Colonic mucosa (tissue), 4 donors: ENCODE data around the gene ANKH. TPM values are rescaled to one million over a fixed set of nuclear protein-coding genes. Genes with fewer than 3 reads are reported as not detected.

Experiments
- DNase-seq: peaks from one replicate; pipeline ENCODE4 v3.0.0-alpha.2; 2020
- H3K27ac ChIP-seq: fragments of 200-600 bp; one replicate; pipeline ENCODE4 v1.8.0; 2021
- H3K27me3 ChIP-seq: fragments of 200-600 bp; one replicate; pipeline ENCODE4 v1.8.0; 2021
- H3K36me3 ChIP-seq: fragments of 200-600 bp; one replicate; pipeline ENCODE4 v1.8.0; 2021
- H3K4me1 ChIP-seq: fragments of 200-600 bp; one replicate; pipeline ENCODE4 v1.8.0; 2021; ENCODE audit warnings: mild to moderate bottlenecking
- H3K4me3 ChIP-seq: fragments of 200-600 bp; one replicate; pipeline ENCODE4 v1.8.0; 2021
- H3K9ac ChIP-seq, 2 donors: one replicate each; pipeline ENCODE4 v1.7.0; 2013; ENCODE audit warnings: control low read depth in 2 of 2, low read depth in 2 of 2, low read length in 2 of 2
- H3K9me3 ChIP-seq: fragments of 200-600 bp; one replicate; pipeline ENCODE4 v1.8.0; 2021
- intact Hi-C: fragments of 100-400 bp; cut with DNase I; formaldehyde crosslinking; loops from one replicate; pipeline ENCODE4 v1.14.1; 2022
- total RNA-seq, 2 donors: library from RNA; stranded (reverse); fragmentation: NEBNext Ultra II Directional in 1 of 2; extraction: Animal tissue kit (Norgen Biotek cat#: 25700) in 1 of 2; gene quantifications; one replicate each; pipeline ENCODE4 v1.2.1, GENCODE V29; 2021
- TF ChIP-seq, protein P1 (sequence below): fragments of 200-600 bp; IDR thresholded peaks from one replicate; pipeline ENCODE4 v1.8.0; 2022; ENCODE audit warnings: antibody characterized with exemption, mild to moderate bottlenecking
- donor health status: healthy.
- donor health status: DM: no; HTN: no; CAD: no.
- donor health status: DM: no; HTN: no; CAD: no.

The ANKH gene
- total RNA-seq, 2 donors from 2014 or later = 81.8 to 103 TPM

DNA sequence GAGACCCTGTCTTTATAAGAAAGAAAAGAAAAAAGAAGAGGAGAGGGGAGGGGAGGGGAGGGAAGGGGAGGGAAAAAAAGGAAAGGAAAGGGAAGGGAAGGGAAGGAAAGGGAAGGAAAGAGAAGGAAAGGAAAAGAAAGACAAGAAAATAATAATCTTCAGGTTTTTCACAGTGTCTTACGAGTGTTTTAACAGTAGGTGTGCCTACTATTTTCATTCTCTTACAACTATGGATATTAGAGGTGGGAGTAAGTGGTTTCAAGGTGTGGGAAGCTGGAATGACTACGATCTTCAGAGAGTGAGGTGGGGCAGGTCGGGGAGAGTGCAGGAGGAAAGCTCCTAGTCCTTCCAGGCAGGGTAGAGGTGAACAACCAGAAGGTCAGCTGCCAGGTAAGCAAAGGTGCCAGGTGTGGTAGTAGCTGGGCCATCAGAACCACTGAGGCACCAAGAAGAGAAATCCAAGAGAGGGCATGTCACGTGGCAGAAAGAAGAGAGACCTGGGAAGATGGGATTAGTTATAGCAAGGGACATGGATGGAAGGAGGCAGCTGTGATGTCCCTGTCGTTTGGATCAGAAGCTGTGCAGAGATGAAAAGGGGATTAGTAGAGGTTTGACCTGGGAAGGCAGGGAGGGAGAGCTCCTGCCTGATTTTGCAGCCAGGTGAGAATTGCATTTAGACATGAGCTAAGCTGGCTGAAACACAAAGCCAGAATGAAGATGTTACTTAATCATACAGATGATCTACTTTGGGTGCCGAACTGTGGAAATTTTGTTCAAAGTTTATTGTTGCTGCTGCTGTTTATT lies 111.6 kb downstream of the ANKH start:
- intact Hi-C loops = no loop called here
- TF ChIP-seq, protein P1, sequence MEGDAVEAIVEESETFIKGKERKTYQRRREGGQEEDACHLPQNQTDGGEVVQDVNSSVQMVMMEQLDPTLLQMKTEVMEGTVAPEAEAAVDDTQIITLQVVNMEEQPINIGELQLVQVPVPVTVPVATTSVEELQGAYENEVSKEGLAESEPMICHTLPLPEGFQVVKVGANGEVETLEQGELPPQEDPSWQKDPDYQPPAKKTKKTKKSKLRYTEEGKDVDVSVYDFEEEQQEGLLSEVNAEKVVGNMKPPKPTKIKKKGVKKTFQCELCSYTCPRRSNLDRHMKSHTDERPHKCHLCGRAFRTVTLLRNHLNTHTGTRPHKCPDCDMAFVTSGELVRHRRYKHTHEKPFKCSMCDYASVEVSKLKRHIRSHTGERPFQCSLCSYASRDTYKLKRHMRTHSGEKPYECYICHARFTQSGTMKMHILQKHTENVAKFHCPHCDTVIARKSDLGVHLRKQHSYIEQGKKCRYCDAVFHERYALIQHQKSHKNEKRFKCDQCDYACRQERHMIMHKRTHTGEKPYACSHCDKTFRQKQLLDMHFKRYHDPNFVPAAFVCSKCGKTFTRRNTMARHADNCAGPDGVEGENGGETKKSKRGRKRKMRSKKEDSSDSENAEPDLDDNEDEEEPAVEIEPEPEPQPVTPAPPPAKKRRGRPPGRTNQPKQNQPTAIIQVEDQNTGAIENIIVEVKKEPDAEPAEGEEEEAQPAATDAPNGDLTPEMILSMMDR = no peak
- DNase-seq = no peak
- H3K36me3 ChIP-seq = no peaks in the 10 kb centered on the region
- H3K27me3 ChIP-seq = no peaks in the 10 kb centered on the region
- H3K4me1 ChIP-seq = no peaks in the 10 kb centered on the region
- H3K9ac ChIP-seq = no peak overlapping the region
- no peak overlapping the region for H3K4me3 ChIP-seq
- H3K9me3 ChIP-seq = no peaks in the 10 kb centered on the region
- H3K27ac ChIP-seq = no peak overlapping the region

DNA sequence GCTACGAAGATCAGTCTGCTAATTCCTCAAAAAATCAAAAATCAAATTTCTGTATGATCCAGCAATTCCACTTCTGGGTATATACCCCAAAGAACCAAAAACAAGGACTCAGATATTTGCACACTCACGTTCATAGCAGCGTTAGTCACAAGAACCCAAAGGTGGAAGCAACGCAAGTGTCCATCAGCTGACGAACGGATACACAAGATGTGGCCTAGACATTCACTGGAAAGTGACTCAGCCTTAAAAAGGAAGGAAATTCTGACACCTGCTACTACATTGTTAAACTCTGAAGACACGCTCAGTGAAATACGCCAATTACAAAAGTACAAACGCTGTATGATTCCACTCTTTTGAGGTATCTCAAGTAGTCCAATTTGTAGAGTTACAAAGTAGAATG lies 113.7 kb downstream of the ANKH start:
- no peaks in the 10 kb centered on the region for H3K36me3 ChIP-seq
- H3K4me1 ChIP-seq = no peaks in the 10 kb centered on the region
- DNase-seq = no peak
- H3K27me3 ChIP-seq = no peaks in the 10 kb centered on the region
- TF ChIP-seq, protein P1 = no peak
- no peak overlapping the region for H3K9ac ChIP-seq
- intact Hi-C loops = no loop called here
- no peak overlapping the region for H3K4me3 ChIP-seq
- no peak overlapping the region for H3K27ac ChIP-seq
- no peaks in the 10 kb centered on the region for H3K9me3 ChIP-seq

DNA sequence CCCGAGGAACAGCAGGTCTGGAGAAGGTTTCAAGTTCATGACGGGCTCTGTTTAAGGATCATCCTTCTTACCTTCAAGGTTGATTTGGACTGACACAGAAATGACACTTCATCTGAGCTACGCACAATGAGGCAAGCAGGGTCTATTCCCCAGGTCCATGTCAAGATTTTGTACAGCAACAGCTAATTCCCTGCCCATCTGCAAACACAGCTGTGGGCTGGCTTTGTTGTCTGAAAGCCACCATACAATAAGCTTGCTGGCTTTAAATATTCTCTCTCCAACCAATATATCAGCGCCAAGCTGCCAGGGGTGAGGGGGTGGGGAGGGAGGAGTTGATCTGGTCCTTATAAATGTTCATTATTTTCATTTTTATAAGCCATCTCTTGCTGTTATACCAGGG lies 115.1 kb downstream of the ANKH start:
- H3K9ac ChIP-seq = no peak overlapping the region
- H3K9me3 ChIP-seq = no peaks in the 10 kb centered on the region
- H3K4me3 ChIP-seq = no peak overlapping the region
- TF ChIP-seq, protein P1 = no peak
- H3K36me3 ChIP-seq = no peaks in the 10 kb centered on the region
- no peak overlapping the region for H3K27ac ChIP-seq
- H3K27me3 ChIP-seq = no peaks in the 10 kb centered on the region
- no peaks in the 10 kb centered on the region for H3K4me1 ChIP-seq
- intact Hi-C loops = no loop called here
- no peak for DNase-seq

DNA sequence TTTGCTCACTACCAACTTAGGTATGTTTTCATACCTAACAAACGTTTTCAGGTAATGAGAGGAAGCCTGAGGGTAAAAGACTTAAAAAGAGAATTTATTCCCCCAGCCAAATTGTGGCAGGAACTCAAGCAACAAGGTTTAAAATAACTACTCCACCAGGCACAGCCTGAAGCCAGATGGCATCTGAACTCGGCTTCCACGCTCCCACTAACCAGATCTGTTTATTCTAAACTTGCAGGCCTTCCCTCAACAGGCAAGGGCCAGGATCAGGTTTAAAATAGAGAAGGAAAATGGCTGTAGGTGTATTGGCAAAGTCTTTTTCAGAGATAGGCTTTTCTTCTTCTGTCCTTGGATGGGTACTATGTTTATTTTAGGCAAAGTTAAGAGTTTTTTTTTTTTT lies 117.6 kb downstream of the ANKH start:
- DNase-seq = no peak
- no peaks in the 10 kb centered on the region for H3K27me3 ChIP-seq
- H3K9ac ChIP-seq = no peak overlapping the region
- intact Hi-C loops = no loop called here
- TF ChIP-seq, protein P1 = no peak
- no peak overlapping the region for H3K4me3 ChIP-seq
- no peaks in the 10 kb centered on the region for H3K36me3 ChIP-seq
- no peak overlapping the region for H3K27ac ChIP-seq
- H3K9me3 ChIP-seq = no peaks in the 10 kb centered on the region
- no peaks in the 10 kb centered on the region for H3K4me1 ChIP-seq

DNA sequence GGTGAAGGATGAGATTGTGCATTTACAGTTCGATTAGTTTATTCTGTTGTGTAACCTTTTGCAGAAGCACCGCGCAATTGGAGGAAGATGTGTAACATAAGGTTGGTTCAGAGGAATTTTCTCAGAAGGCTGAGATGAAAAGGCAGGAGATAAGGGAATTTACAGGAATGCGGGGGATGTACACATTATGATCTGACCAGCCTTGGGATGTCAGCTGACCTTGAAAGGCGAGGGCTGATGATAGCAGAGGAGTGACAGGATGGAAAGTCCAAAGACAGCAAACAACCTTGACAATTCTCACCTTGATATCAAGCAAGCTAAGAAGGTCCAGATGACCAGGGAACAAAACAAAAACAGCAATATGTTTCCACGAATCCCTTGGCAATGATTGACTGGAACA lies 118.3 kb downstream of the ANKH start:
- Histone ChIP-seq H3K27ac (no peak overlapping the region), H3K9ac (no peak overlapping the region), H3K4me3 (no peak overlapping the region), H3K4me1 (no peaks in the 10 kb centered on the region), H3K36me3 (no peaks in the 10 kb centered on the region), H3K27me3 (no peaks in the 10 kb centered on the region), H3K9me3 (no peaks in the 10 kb centered on the region)
- no peak for DNase-seq
- TF ChIP-seq, protein P1 = no peak
- intact Hi-C loops = no loop called here
